GM21423 (cell line): ENCODE data around the gene PTK7.
"Not testable (repeated sequence)": the region's sequence is repeated elsewhere in the genome, so short reads cannot be mapped to it uniquely, and the experiment has no call there.

Experiments
- ATAC-seq: cut with Tn5 transposase; IDR thresholded peaks from one replicate; pipeline ENCODE4 v1.9.1; 2021; ENCODE audit warnings: mild to moderate bottlenecking, moderate library complexity; ENCODE audit not compliant: unreplicated experiment

The PTK7 gene

GRCh38 chr6:43113431-43114260 is 37.5 kb downstream of the PTK7 start:
- no peak for ATAC-seq

GRCh38 chr6:43115365-43115764 is 39.3 kb downstream of the PTK7 start:
- no peak for ATAC-seq

GRCh38 chr6:43117466-43117865 is 41.4 kb downstream of the PTK7 start:
- not testable (repeated sequence) for ATAC-seq

- ATAC-seq, result no peak
Measured at GRCh38 chr6:43119482-43119881, 43.4 kb downstream of the PTK7 start.

- no peak for ATAC-seq
Measured at GRCh38 chr6:43120101-43120763, 44.1 kb downstream of the PTK7 start.

- no peak for ATAC-seq
Measured at GRCh38 chr6:43120944-43121913, 45.1 kb downstream of the PTK7 start.

- no peak for ATAC-seq
Measured at GRCh38 chr6:43122146-43122545, 46.0 kb downstream of the PTK7 start.

GRCh38 chr6:43123461-43124314 is 47.6 kb downstream of the PTK7 start:
- no peak for ATAC-seq

GRCh38 chr6:43124481-43124880 is 48.4 kb downstream of the PTK7 start:
- ATAC-seq, result no peak

- no peak for ATAC-seq
Measured at GRCh38 chr6:43125119-43125518, 49.0 kb downstream of the PTK7 start.

GRCh38 chr6:43125555-43125954 is 49.4 kb downstream of the PTK7 start:
- ATAC-seq, result no peak

GRCh38 chr6:43127180-43127579 is 51.1 kb downstream of the PTK7 start:
- no peak for ATAC-seq

- ATAC-seq, result no peak
Measured at GRCh38 chr6:43127877-43128276, 51.8 kb downstream of the PTK7 start.

GRCh38 chr6:43128926-43129325 is 52.8 kb downstream of the PTK7 start:
- ATAC-seq, result no peak

- ATAC-seq, result no peak
Measured at GRCh38 chr6:43129434-43130194, 53.5 kb downstream of the PTK7 start.

- ATAC-seq, result no peak
Measured at GRCh38 chr6:43130429-43130828, 54.3 kb downstream of the PTK7 start.

- ATAC-seq, result not testable (repeated sequence)
Measured at GRCh38 chr6:43131379-43131778, 55.3 kb downstream of the PTK7 start.

GRCh38 chr6:43138267-43138666 is 62.2 kb downstream of the PTK7 start:
- ATAC-seq, result no peak

GRCh38 chr6:43139973-43140372 is 63.9 kb downstream of the PTK7 start:
- not testable (repeated sequence) for ATAC-seq

GRCh38 chr6:43141644-43142043 is 65.5 kb downstream of the PTK7 start:
- no peak for ATAC-seq
